BE2C (cell line): ENCODE measurements around the gene MYH14.

Experiments
- DNase-seq: peaks from one replicate; pipeline ENCODE4 v3.0.0-alpha.2; 2020
- H3K27me3 ChIP-seq: fragments of 250-450 bp; sonication (Bioruptor Pico); 2 replicates; pipeline ENCODE4 v1.5.1; 2020; ENCODE audit warnings: mild to moderate bottlenecking
- H3K36me3 ChIP-seq: fragments of 250-450 bp; sonication (Bioruptor Pico); 2 replicates; pipeline ENCODE4 v1.5.1; 2020; ENCODE audit warnings: mild to moderate bottlenecking
- H3K4me1 ChIP-seq: fragments of 250-450 bp; sonication (Bioruptor Pico); 2 replicates; pipeline ENCODE4 v1.5.1; 2020
- H3K4me3 ChIP-seq: 2 replicates; pipeline ENCODE4 v1.5.1; 2011; ENCODE audit warnings: low read depth, low read length
- H3K9me3 ChIP-seq: fragments of 250-450 bp; sonication (Bioruptor Pico); 2 replicates; pipeline ENCODE4 v1.5.1; 2020
- CTCF ChIP-seq: IDR thresholded peaks from 2 replicates; pipeline ENCODE4 v1.5.1; 2012; ENCODE audit warnings: mild to moderate bottlenecking, low read depth, low read length

MYH14 gene

GRCh38 chr19:50357178-50358100, 154.0 kb downstream of the MYH14 start:
- Histone ChIP-seq H3K9me3 (no peaks in the 10 kb centered on the region), H3K4me3 (peak overlapping the region; percentile 64), H3K36me3 (no peaks in the 10 kb centered on the region), H3K27me3 (no peaks in the 10 kb centered on the region), H3K4me1 (no peaks in the 10 kb centered on the region)
- TF ChIP-seq CTCF, result peak; percentile 83
- DNase-seq, result peak; percentile 89

GRCh38 chr19:50358483-50359327, 155.3 kb downstream of the MYH14 start:
- no peaks in the 10 kb centered on the region for H3K4me1 ChIP-seq
- no peaks in the 10 kb centered on the region for H3K36me3 ChIP-seq
- peak; percentile 90 for DNase-seq
- no peak for TF ChIP-seq CTCF
- no peaks in the 10 kb centered on the region for H3K27me3 ChIP-seq
- peak overlapping the region; percentile 64 for H3K4me3 ChIP-seq
- no peaks in the 10 kb centered on the region for H3K9me3 ChIP-seq

- Histone ChIP-seq H3K4me3 (no peak overlapping the region; the same call in 1 of the 2 replicates), H3K9me3 (no peaks in the 10 kb centered on the region), H3K4me1 (no peaks in the 10 kb centered on the region), H3K27me3 (no peaks in the 10 kb centered on the region), H3K36me3 (no peaks in the 10 kb centered on the region)
- DNase-seq, result no peak
- TF ChIP-seq CTCF, result no peak
These were observed 156.0 kb downstream of the MYH14 start for GRCh38 chr19:50359328-50359818.
